IPS-15b (cell line): ENCODE measurements around the gene MACF1.

ENCODE experiments used
- H3K27me3 ChIP-seq: one replicate; pipeline ENCODE4 v1.6.1; 2013; ENCODE audit warnings: low read length; ENCODE audit not compliant: control insufficient read depth, insufficient read depth
- H3K36me3 ChIP-seq: one replicate; pipeline ENCODE4 v1.6.1; 2013; ENCODE audit warnings: low read length; ENCODE audit not compliant: control insufficient read depth, insufficient read depth
- H3K4me1 ChIP-seq: one replicate; pipeline ENCODE4 v1.6.1; 2013; ENCODE audit warnings: mild to moderate bottlenecking, low read length; ENCODE audit not compliant: control insufficient read depth, insufficient read depth
- H3K4me3 ChIP-seq: one replicate; pipeline ENCODE4 v1.5.1; 2013; ENCODE audit warnings: low read depth, low read length
- H3K9ac ChIP-seq: one replicate; pipeline ENCODE4 v1.6.1; 2013; ENCODE audit warnings: low read depth, mild to moderate bottlenecking, low read length
- H3K9me3 ChIP-seq: one replicate; pipeline ENCODE4 v1.6.1; 2013; ENCODE audit warnings: mild to moderate bottlenecking, low read length; ENCODE audit not compliant: control insufficient read depth, insufficient read depth

Gene MACF1

GRCh38 chr1:39380036-39380435, 175.5 kb downstream of the MACF1 start:
- H3K36me3 ChIP-seq: no peaks in the 10 kb centered on the region
- H3K4me3 ChIP-seq: no peak overlapping the region
- H3K4me1 ChIP-seq: no peaks in the 10 kb centered on the region
- no peaks in the 10 kb centered on the region for H3K27me3 ChIP-seq
- H3K9me3 ChIP-seq: no peaks in the 10 kb centered on the region
- H3K9ac ChIP-seq: no peak overlapping the region

GRCh38 chr1:39381839-39382238, 177.3 kb downstream of the MACF1 start:
- H3K27me3 ChIP-seq: no peaks in the 10 kb centered on the region
- H3K4me3 ChIP-seq: no peak overlapping the region
- no peaks in the 10 kb centered on the region for H3K9me3 ChIP-seq
- H3K36me3 ChIP-seq: peaks cover 3% of the 10 kb centered on the region
- no peaks in the 10 kb centered on the region for H3K4me1 ChIP-seq
- H3K9ac ChIP-seq: no peak overlapping the region

GRCh38 chr1:39384305-39384704, 179.8 kb downstream of the MACF1 start:
- H3K9ac ChIP-seq: no peak overlapping the region
- no peaks in the 10 kb centered on the region for H3K27me3 ChIP-seq
- H3K4me1 ChIP-seq: no peaks in the 10 kb centered on the region
- peaks cover 16% of the 10 kb centered on the region for H3K36me3 ChIP-seq
- no peak overlapping the region for H3K4me3 ChIP-seq
- H3K9me3 ChIP-seq: no peaks in the 10 kb centered on the region

GRCh38 chr1:39385067-39385988, 180.8 kb downstream of the MACF1 start:
- no peak overlapping the region for H3K4me3 ChIP-seq
- H3K36me3 ChIP-seq: peaks cover 16% of the 10 kb centered on the region
- no peaks in the 10 kb centered on the region for H3K9me3 ChIP-seq
- no peaks in the 10 kb centered on the region for H3K27me3 ChIP-seq
- no peak overlapping the region for H3K9ac ChIP-seq
- H3K4me1 ChIP-seq: no peaks in the 10 kb centered on the region

GRCh38 chr1:39386997-39387396, 182.5 kb downstream of the MACF1 start:
- Histone ChIP-seq H3K36me3 (peaks cover 16% of the 10 kb centered on the region), H3K4me1 (peaks cover 6% of the 10 kb centered on the region), H3K4me3 (no peak overlapping the region), H3K27me3 (no peaks in the 10 kb centered on the region), H3K9ac (no peak overlapping the region), H3K9me3 (no peaks in the 10 kb centered on the region)

GRCh38 chr1:39387452-39387851, 183.0 kb downstream of the MACF1 start:
- no peaks in the 10 kb centered on the region for H3K9me3 ChIP-seq
- H3K36me3 ChIP-seq: peaks cover 16% of the 10 kb centered on the region
- H3K4me1 ChIP-seq: peaks cover 10% of the 10 kb centered on the region
- H3K4me3 ChIP-seq: no peak overlapping the region
- no peaks in the 10 kb centered on the region for H3K27me3 ChIP-seq
- H3K9ac ChIP-seq: no peak overlapping the region

GRCh38 chr1:39391691-39392679, 187.5 kb downstream of the MACF1 start:
- H3K4me1 ChIP-seq: peaks cover 14% of the 10 kb centered on the region

GRCh38 chr1:39392851-39393573, 188.5 kb downstream of the MACF1 start:
- no peak overlapping the region for H3K4me3 ChIP-seq
- peaks cover 14% of the 10 kb centered on the region for H3K4me1 ChIP-seq
- no peaks in the 10 kb centered on the region for H3K9me3 ChIP-seq
- H3K36me3 ChIP-seq: peaks cover 3% of the 10 kb centered on the region
- no peak overlapping the region for H3K9ac ChIP-seq
- H3K27me3 ChIP-seq: no peaks in the 10 kb centered on the region

More at GRCh38 chr1:39391691-39392679, 187.5 kb downstream of the MACF1 start:
- H3K4me3 ChIP-seq: no peak overlapping the region
- no peaks in the 10 kb centered on the region for H3K9me3 ChIP-seq
- no peak overlapping the region for H3K9ac ChIP-seq
- peaks cover 13% of the 10 kb centered on the region for H3K36me3 ChIP-seq
- H3K27me3 ChIP-seq: no peaks in the 10 kb centered on the region

- Histone ChIP-seq H3K4me3 (no peak overlapping the region), H3K9me3 (no peaks in the 10 kb centered on the region), H3K9ac (no peak overlapping the region), H3K27me3 (no peaks in the 10 kb centered on the region), H3K36me3 (no peaks in the 10 kb centered on the region), H3K4me1 (peaks cover 15% of the 10 kb centered on the region)
Observed at GRCh38 chr1:39393645-39394044, 189.2 kb downstream of the MACF1 start.

GRCh38 chr1:39394059-39394458, 189.6 kb downstream of the MACF1 start:
- H3K9ac ChIP-seq: no peak overlapping the region
- no peaks in the 10 kb centered on the region for H3K9me3 ChIP-seq
- H3K36me3 ChIP-seq: no peaks in the 10 kb centered on the region

GRCh38 chr1:39394598-39394997, 190.1 kb downstream of the MACF1 start:
- Histone ChIP-seq H3K9ac (no peak overlapping the region), H3K36me3 (no peaks in the 10 kb centered on the region), H3K4me1 (peaks cover 17% of the 10 kb centered on the region)

More at GRCh38 chr1:39394059-39394458, 189.6 kb downstream of the MACF1 start:
- no peaks in the 10 kb centered on the region for H3K27me3 ChIP-seq
- H3K4me1 ChIP-seq: peaks cover 17% of the 10 kb centered on the region
- no peak overlapping the region for H3K4me3 ChIP-seq

More at GRCh38 chr1:39394598-39394997, 190.1 kb downstream of the MACF1 start:
- Histone ChIP-seq H3K27me3 (no peaks in the 10 kb centered on the region), H3K9me3 (no peaks in the 10 kb centered on the region), H3K4me3 (no peak overlapping the region)
